Transverse colon (tissue), 4 donors: Measurements from ENCODE around the gene PLAAT3. TPM values are rescaled to one million over a fixed set of nuclear protein-coding genes. Genes with fewer than 3 reads are reported as not detected.
"Not testable (repeated sequence)": the region's sequence is repeated elsewhere in the genome, so short reads cannot be mapped to it uniquely, and the experiment has no call there.

Experiments
- DNase-seq: peaks from one replicate; pipeline ENCODE4 v3.0.0-alpha.2; 2019
- H3K27ac ChIP-seq, 4 donors: fragments of 200-600 bp; sonication (generic); 2 replicates each; pipeline ENCODE4 v1.5.1; 2016 to 2018; ENCODE audit warnings: inconsistent platforms in 4 of 4
- H3K27me3 ChIP-seq: fragments of 200-600 bp; sonication (generic); 2 replicates; pipeline ENCODE4 v1.5.1; 2017; ENCODE audit warnings: inconsistent platforms
- H3K36me3 ChIP-seq, 4 donors: fragments of 200-600 bp; sonication (generic); 2 replicates each; pipeline ENCODE4 v1.5.1; 2017 to 2019; ENCODE audit warnings: inconsistent platforms in 4 of 4
- H3K4me1 ChIP-seq, 4 donors: fragments of 200-600 bp; sonication (generic); 2 replicates each; pipeline ENCODE4 v1.5.1; 2017 to 2020; ENCODE audit warnings: inconsistent platforms in 4 of 4
- H3K4me3 ChIP-seq, 4 donors: fragments of 200-600 bp; sonication (generic); 1 replicate in 1 of 4; 2 replicates in 3 of 4; pipeline versions ENCODE4 v1.5.1 to v1.6.1; 2017 to 2019; ENCODE audit warnings: inconsistent platforms in 4 of 4
- H3K9me3 ChIP-seq, 2 donors: fragments of 200-600 bp; sonication (generic); 2 replicates each; pipeline ENCODE4 v1.5.1; 2017 to 2019; ENCODE audit warnings: inconsistent platforms in 2 of 2
- EP300 ChIP-seq: sonication (generic); formaldehyde crosslinking; IDR thresholded peaks from one replicate; pipeline ENCODE4 v1.6.1; 2017; ENCODE audit warnings: antibody characterized with exemption, low read depth
- POLR2A ChIP-seq: fragments of 450-650 bp; IDR thresholded peaks from one replicate; pipeline ENCODE4 v1.6.1; 2016; ENCODE audit warnings: antibody characterized with exemption, mild to moderate bottlenecking, moderate library complexity
- POLR2AphosphoS5 ChIP-seq, 3 donors: sonication (generic); formaldehyde crosslinking; IDR thresholded peaks; one replicate each; pipeline ENCODE4 v1.6.1; 2016; ENCODE audit warnings: antibody characterized with exemption in 3 of 3
- WGBS, 2 donors: methylation state at CpG; one replicate each; pipeline ENCODE4 v1.1.5; 2018; ENCODE audit warnings: low coverage in 1 of 2; 5-methylcytosine and 5-hydroxymethylcytosine counted together
- in situ Hi-C, 4 donors: fragments of 200-750 bp; cut with MboI; loops; one replicate each; pipeline versions ENCODE4 v1.15.0 to v1.15.1; 2017; ENCODE audit warnings: low sequenced_read_pairs in 3 of 4, low pct_ligation_motif_present in 1 of 4, low pct_unique_long_range_greater_than_20kb in 1 of 4
- intact Hi-C: fragments of 100-400 bp; cut with DNase I; formaldehyde crosslinking; loops from one replicate; pipeline ENCODE4 v1.15.1; 2023; ENCODE audit warnings: low total_unique reads
- total RNA-seq, 4 donors: library from RNA; depleted of rRNA; stranded (reverse); fragments of >200 nt; gene quantifications; one replicate each; pipeline ENCODE4 v1.1.0, GENCODE V29; 2016
- TF ChIP-seq, protein P1 (sequence below), 5 experiments: fragments of 200-600 bp in 3 of 5; fragments of 450-650 bp in 2 of 5; sonication (generic) in 3 of 5; IDR thresholded peaks; 1 replicate in 2 of 5; 2 replicates in 3 of 5; pipeline ENCODE4 v1.5.1; 2016 to 2017; ENCODE audit warnings: antibody characterized with exemption in 5 of 5, inconsistent platforms in 3 of 5, mild to moderate bottlenecking in 2 of 5, moderate library complexity in 1 of 5

The PLAAT3 gene
- total RNA-seq, 4 donors from 2014 or later = 8.6 to 16.7 (median 10.5) TPM

DNA sequence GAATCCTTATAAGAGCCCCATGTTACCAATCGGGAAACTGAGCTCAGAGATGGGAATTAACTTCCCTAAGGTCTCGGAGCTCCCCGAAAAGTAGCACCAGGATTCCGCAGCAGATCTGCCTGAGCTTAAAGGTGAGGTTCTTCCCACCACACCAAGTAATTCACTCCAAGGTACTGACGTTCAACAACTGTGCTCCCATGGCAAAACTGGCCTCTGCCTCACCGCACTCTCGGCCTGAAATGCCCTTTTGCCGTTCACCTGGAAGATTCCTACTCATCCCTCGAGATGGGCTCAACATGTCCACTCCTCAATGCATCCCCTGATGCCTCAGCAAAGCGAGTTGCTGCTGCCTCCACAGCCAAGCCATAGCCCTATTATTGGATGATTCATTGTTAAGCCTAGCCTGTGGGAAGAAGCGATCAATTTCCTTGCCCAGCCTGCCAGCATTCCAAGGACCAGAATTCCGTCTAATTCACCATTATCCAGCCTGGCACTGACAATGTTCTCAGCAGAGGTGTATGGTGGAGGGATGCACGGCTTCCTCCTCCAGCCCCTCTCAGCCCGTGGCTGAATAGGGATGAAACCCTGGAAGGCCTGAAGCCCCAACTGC, 4.2 kb downstream of the PLAAT3 start:
- 87% methylated on average over 14 of the region's 14 CpGs; no CpG with 5 or more reads in 1 of the 2 donors for WGBS, 2 donors
- in situ Hi-C loops = no loop called here
- H3K4me1 ChIP-seq = peaks cover 14 to 43% (median 21%) of the 10 kb centered on the region in 4 donors
- no peak overlapping the region for H3K4me3 ChIP-seq
- H3K27me3 ChIP-seq = no peaks in the 10 kb centered on the region
- H3K27ac ChIP-seq = peak overlapping the region; percentile 16 to 57 (median 46)
- H3K9me3 ChIP-seq = no peaks in the 10 kb centered on the region
- TF ChIP-seq, protein P1, sequence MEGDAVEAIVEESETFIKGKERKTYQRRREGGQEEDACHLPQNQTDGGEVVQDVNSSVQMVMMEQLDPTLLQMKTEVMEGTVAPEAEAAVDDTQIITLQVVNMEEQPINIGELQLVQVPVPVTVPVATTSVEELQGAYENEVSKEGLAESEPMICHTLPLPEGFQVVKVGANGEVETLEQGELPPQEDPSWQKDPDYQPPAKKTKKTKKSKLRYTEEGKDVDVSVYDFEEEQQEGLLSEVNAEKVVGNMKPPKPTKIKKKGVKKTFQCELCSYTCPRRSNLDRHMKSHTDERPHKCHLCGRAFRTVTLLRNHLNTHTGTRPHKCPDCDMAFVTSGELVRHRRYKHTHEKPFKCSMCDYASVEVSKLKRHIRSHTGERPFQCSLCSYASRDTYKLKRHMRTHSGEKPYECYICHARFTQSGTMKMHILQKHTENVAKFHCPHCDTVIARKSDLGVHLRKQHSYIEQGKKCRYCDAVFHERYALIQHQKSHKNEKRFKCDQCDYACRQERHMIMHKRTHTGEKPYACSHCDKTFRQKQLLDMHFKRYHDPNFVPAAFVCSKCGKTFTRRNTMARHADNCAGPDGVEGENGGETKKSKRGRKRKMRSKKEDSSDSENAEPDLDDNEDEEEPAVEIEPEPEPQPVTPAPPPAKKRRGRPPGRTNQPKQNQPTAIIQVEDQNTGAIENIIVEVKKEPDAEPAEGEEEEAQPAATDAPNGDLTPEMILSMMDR (IDR thresholded peaks at IDR 0.05) = no peak
- TF ChIP-seq POLR2A = no peak
- no peak for TF ChIP-seq EP300
- no peak for TF ChIP-seq POLR2AphosphoS5 (IDR thresholded peaks at IDR 0.05)
- no peaks in the 10 kb centered on the region for H3K36me3 ChIP-seq
- intact Hi-C loops = no loop called here
- no peak for DNase-seq

DNA sequence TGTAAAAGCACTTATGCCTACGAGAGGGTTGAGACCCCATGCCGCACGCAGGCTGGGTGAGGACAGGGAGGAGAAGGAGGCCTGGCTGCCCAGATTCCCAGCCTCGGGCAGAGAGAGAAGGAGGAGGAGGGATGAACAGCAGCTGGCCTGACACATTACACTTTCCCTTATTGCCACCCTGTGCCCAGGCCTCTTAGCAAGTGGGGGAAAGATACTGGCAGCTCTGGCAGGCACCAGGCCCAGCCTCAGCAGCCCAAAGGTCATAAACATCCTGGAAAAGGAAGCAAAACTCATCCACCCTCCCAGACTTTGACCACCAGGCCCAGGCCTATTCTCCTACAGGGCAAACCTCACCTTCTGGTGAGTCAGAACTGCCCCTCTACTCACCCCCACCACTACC, 4.7 kb downstream of the PLAAT3 start:
- Histone ChIP-seq H3K4me3 (no peak overlapping the region), H3K27ac (peak overlapping the region; percentile 15 to 51 (median 29)), H3K36me3 (no peaks in the 10 kb centered on the region), H3K27me3 (no peaks in the 10 kb centered on the region), H3K9me3 (no peaks in the 10 kb centered on the region), H3K4me1 (peaks cover 14 to 42% (median 20%) of the 10 kb centered on the region in 4 donors)
- DNase-seq = peak; percentile 59
- intact Hi-C loops (no loop called here), in situ Hi-C loops (no loop called here)
- WGBS, 2 donors = 49% methylated on average over 4 of the region's 4 CpGs; no CpG with 5 or more reads in 1 of the 2 donors
- TF ChIP-seq EP300 (no peak), POLR2AphosphoS5 (IDR thresholded peaks at IDR 0.05) (no peak), POLR2A (no peak)
- TF ChIP-seq, protein P1 (IDR thresholded peaks at IDR 0.05) = no peak

DNA sequence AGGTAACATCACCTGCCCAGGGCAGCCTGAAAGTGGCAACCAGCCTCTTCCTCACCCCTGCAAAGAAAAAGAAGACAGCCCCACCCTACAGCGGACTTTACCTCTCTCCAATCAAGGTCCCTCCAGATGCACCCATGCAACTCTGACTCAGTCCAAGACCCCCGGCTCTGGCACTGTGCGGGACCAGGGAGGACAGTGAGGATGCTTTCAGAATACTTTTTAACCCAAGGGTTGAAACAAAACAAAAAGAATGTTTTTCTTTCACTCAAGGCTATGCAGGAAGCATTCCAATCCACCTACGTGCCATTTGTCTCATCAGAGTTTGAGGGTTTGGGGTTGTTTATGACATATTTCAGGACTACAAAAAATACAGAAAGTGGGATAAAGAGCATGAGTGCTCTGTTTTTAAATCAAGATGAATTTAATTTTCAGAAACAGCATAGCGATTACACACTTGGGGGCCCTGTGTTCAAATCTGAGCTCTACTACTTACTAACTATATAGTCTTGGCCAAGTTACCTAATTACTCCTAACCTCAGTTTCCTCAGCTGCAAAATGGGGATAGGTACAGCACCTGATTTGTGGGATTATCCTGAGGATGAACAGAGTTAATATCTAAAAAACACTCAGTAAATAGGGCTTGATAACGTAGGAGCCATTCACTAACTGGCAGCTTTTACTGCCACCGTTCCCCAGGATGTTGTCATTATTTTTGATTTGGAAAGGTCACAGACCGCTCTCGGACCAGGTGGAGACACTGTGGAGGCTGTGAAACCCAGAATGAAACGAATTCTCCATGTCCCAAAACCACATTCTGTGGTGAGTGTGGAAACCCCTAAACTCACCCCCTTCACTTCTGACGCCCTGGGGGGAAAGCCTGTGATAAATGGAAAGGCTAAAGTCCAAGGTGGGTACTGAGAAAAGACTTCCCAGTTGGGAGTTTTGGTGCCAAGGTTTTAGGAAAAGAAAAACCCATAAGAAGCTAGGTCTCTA, 5.6 kb downstream of the PLAAT3 start:
- in situ Hi-C loops = no loop called here
- Histone ChIP-seq H3K27me3 (no peaks in the 10 kb centered on the region), H3K27ac (peak overlapping the region; percentile 15 to 51 (median 29)), H3K36me3 (no peaks in the 10 kb centered on the region), H3K4me3 (no peak overlapping the region), H3K4me1 (peaks cover 10 to 37% (median 17%) of the 10 kb centered on the region in 4 donors), H3K9me3 (no peaks in the 10 kb centered on the region)
- intact Hi-C loops = no loop called here
- WGBS, 2 donors = 50 to 75% methylated on average over 1 to 11 of the region's 11 CpGs
- TF ChIP-seq POLR2A (no peak), POLR2AphosphoS5 (IDR thresholded peaks at IDR 0.05) (no peak)
- TF ChIP-seq, protein P1 (IDR thresholded peaks at IDR 0.05) = no peak
- no peak for DNase-seq

DNA sequence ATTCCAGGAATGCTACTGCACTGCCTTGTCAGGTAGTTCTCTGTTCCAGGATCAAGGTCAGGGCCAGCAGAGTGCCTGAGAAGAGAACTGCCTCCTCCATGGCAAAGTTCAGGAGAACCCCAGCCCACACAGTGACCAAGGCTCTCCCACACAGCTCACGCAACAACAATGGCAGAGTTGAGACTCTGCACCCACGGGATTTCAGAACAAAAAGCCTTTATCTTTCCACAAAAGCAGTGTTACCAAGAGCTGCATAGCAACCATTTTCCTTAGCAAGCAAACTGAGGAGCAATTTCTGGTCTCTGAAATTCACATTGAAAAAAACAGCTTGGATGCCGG, 11.1 kb downstream of the PLAAT3 start:
- H3K9me3 ChIP-seq = no peaks in the 10 kb centered on the region
- no peak for DNase-seq
- H3K27me3 ChIP-seq = no peaks in the 10 kb centered on the region
- 64 to 80% methylated on average over 1 to 3 of the region's 3 CpGs for WGBS, 2 donors
- peak overlapping the region in 2 of 4 donors; percentile 13 to 37 for H3K27ac ChIP-seq
- H3K4me3 ChIP-seq = no peak overlapping the region
- peaks cover 0 to 5% (median 2%) of the 10 kb centered on the region in 4 donors for H3K4me1 ChIP-seq
- TF ChIP-seq EP300 (no peak), POLR2A (no peak)
- intact Hi-C loops = no loop called here
- H3K36me3 ChIP-seq = no peaks in the 10 kb centered on the region
- in situ Hi-C loops = no loop called here

DNA sequence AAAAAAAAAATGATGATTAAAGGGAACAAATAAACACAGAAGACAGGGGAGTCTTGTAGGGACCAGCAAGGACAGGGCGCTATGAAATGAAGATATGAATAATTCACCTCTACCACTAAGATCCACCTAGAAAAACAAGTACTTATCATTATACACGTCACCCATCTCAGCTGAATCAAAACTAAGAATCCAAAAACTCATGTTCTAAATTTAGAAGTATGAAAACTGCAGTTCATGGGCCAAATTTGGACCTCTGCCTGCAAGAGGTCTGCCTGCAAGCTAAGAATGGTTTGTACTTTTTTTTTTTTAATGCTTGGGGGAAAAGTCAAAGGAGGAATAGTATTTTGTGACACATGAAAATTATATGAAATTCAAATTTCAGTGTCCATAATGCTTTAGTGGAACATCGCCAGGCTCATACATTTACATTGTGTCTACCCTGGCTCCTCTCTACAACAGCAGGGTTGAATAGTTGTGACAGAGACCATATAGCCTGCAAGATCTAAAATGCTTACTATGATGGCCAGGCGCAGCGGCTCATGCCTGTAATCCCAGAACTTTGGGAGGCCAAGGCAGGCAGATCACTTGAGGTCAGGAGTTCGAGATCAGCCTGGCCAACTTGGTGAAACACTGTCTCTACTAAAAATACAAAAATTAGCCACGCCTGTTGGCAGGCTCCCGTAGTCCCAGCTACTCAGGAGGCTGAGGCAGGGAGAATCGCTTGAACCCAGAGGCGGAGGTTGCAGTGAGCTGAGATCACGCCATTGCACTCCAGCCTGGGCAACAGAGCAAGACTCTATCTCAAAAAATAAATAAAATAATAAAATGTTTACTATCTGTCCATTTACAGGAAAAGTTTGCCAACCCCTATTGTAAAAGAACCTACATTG, 11.7 kb downstream of the PLAAT3 start:
- peak overlapping the region in 3 of 4 donors; percentile 13 to 37 (median 15) for H3K27ac ChIP-seq
- DNase-seq, H3K9me3 ChIP-seq, H3K4me1 ChIP-seq, H3K4me3 ChIP-seq, H3K36me3 ChIP-seq, intact Hi-C loops, H3K27me3 ChIP-seq, in situ Hi-C loops: not testable (repeated sequence)
- WGBS, 2 donors = 75 to 82% methylated on average over 3 to 11 of the region's 11 CpGs
